NCI-H2081 (cell line): ENCODE measurements around the gene ERCC4.

ENCODE experiments used
- DNase-seq, 2 experiments: peaks; one replicate each; lab custom pipeline; 2025; lab: John Stamatoyannopoulos, UW

ERCC4 gene

DNA sequence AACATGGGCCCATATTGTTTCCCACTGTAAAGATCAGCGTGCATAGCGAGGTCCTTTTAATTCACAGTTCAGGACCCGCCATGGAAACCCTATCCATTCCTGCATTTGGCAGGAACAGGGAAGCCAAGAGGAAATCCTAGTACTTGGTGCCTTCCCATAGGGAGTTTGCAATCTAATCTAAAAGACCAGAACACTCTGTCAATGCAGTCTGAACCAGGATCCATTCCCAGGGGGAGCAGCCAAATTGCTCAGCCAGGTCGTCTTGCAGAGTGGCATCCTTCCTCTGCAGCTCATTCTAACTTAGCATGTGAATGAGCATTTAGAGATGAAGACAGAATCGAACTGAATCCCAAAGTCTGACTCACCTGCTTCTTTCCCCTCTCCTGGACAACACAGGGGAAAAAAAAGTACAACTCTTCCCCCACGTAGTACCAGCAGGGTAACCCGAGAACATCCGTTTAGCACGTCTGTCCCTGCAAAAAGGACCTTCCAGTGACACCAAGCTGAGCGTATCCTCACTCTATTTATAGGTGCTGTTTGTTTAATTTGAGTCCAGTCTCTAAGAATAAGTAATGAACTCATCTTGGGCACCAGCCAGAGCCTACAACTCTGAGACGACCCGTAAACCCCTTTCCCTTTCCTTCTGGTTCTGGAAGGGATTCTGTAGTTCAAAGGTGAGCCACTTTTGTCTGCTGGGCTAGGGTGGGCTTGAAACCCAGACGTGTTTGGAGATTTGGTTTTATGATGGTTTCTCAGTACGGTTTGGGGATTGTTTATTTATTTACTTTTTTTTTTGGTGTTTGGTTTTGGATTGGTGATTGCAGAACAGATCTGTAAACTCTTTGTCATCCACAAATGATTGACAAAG lies 74.5 kb downstream of the ERCC4 start:
- DNase-seq = no peak

DNA sequence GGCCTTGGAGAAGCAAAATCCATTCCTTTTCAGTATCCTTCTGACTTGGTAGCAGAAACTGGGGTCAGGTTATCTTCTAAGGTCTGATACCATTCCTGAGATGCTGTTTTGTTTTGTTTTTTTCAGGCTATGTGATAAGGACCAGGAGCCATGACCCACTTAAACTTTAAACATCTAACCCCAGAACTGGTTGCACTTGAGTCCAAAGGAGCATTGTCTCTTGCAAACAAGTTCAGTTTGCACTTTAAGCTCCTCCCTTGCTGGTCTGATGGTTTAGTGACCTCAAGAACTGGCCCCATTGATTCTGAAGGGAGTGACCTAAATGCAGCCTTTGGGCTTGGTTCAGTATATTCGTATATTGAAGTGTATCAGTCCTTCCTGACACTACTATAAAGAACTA lies 75.2 kb downstream of the ERCC4 start:
- no peak for DNase-seq

DNA sequence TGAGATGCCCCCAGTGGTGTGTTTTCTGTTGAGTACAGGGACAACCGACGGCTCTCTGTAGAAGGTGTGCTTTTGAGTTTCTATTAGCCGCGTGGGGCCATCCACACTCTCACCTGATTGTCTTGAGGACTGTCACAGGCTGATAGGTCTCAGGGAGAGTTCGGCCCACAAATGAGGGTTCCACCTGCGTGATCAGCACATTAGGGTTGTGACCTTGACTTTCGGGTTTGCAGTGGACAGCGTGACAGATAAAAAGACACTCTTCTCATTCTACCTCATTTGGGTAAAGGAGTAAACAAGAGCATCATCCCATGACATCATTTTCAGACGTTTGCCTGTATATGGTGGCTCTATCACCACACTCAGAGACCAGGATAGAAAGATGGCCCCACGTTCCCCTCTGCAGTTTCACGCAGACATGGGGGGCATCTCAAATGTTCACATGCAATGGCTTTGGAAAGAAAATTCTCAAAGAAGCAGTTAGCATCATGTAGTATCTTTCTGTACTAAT lies 76.9 kb downstream of the ERCC4 start:
- no peak for DNase-seq

DNA sequence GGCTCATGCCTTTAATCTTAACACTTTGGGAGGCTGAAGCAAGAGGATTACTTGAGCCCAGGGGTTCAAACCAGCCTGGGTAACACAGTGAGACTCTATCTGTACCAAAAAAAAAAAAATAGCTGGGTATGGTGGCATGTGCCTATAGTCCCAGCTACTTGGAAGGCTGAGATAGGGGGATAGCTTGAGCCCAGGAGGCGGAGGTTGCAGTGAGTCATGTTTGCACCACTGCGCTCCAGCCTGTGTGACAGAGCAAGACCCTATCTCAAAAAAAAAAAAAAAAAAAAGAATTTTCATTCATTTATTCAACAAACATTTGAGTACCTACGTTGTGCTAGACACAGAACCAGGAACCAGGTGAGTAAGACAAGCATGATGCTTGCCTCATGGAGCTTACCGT lies 77.6 kb downstream of the ERCC4 start:
- DNase-seq = no peak

DNA sequence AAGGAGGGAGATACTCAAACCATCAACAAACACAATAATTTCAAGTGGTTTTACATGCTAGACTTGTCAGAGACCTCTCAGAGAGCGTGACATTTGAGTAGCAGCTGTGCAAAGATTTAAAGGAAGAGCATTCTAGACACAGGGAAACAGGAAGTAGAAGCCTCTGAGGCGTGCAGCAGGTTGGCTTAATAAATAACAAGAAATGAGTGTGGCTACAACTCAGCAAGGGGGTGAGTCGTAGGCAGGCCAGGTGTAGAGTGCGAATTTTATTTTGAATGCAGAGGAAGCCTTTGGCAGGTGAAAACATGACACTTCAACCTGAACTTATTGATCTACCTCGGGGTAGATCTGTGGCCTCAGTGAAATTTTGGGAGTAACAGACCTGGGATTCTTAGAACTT lies 78.0 kb downstream of the ERCC4 start:
- DNase-seq = peak in 1 of 2 experiments; percentile 26

DNA sequence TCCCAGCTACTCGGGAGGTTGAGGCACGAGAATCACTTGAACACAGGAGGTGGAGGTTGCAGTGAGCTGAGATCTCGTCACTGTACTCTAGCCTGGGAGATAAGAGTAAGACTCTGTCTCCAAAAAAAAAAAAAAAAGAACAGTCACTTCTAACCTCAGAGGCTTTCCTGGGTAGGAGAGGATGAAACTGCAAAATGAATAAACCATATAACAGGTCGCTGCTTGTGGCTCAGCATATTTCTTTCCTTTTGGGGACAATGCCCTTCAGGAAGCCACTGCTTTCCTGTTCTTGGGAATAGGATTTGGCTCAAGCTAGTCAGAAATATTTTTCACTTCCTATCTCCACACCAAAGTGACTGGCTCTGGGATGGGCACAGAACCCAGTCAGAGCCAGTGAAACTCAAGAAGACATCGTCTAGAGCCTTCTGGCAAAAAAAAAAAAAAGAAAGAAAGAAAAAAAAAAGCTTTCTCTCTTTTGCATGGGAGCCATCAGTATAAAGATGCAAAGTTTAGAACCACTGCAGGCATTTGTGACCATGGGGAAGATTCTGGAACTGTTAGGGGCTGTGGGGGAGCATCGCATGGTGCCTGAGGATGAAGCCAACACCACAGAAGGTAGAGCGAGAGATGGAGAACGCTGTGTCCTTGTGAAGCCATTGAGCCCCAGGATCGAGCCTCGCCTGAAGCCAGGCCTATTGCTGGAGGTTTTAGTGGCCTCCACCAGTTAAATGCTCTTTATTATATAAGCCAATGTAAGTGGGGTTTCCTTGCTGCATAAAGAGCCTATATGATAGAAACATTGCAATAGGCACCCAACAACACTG lies 79.3 kb downstream of the ERCC4 start:
- no peak for DNase-seq

DNA sequence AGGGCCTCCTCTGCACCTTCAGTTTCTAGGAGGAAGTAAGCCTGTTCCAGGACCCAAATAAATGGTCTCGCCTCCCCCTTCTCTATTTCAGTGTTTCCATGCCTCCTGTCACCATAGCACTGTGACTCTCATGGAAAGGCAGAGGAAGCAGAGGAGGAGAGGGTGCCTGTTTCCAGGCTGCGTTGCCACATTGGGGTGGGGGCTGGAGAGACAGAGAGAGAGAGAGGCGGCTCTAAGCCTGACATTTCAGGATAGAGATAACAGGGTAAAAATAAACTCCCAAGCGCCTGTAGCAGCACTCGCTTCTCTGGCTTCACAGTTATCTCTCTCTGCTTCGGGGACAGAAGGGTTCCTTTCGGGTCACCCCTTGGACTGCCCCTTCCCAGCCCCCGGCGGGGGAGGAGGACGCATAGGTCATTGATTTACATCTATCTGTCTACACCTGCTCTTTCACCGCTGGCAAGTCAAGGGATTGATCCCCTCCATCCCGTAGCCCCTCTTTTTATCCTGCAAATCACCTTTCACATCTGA lies 80.0 kb downstream of the ERCC4 start:
- DNase-seq = no peak

DNA sequence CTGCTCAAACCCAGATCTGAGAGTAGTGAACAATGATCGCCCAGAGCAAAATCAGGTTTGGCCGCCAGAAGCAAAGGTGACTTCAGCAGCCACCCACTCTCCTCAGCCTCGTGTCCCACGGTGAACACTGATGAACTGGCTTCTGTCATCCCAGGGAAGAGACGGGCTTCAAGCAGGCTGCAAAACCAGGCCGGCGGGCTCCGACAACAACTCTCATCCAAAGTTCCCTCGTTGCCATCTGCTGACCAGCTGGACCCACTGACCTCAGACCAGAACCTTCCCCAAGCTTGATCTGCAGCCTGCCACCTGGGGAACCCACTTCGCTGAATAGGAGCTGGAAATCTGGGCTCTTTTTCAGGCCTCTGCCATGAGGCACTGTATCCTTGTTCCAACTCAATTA lies 81.6 kb downstream of the ERCC4 start:
- DNase-seq = no peak
